OCI-LY1 (cell line): ENCODE data around the gene GASK1A.

Experiments
- H2AFZ ChIP-seq: fragments of 200-600 bp; sonication (generic), shearing (Covaris generic); 2 replicates; pipeline ENCODE4 v1.6.0; 2014; ENCODE audit warnings: antibody characterized with exemption, mild to moderate bottlenecking, low read length
- H3F3A ChIP-seq: fragments of 200-600 bp; sonication (generic), shearing (Covaris generic); 2 replicates; pipeline ENCODE4 v1.6.0; 2014; ENCODE audit warnings: mild to moderate bottlenecking, antibody characterized with exemption, low read length, moderate library complexity; ENCODE audit not compliant: insufficient read depth
- H3K27ac ChIP-seq: fragments of 200-600 bp; sonication (generic); 2 replicates; pipeline ENCODE4 v1.5.1; 2014; ENCODE audit warnings: low read length, mixed run types, mild to moderate bottlenecking, low read depth; ENCODE audit not compliant: poor library complexity, severe bottlenecking
- H3K27me3 ChIP-seq: fragments of 200-600 bp; sonication (generic); 2 replicates; pipeline ENCODE4 v1.6.0; 2014; ENCODE audit warnings: antibody characterized with exemption, mild to moderate bottlenecking, low read length, moderate library complexity; ENCODE audit not compliant: insufficient read depth
- H3K36me3 ChIP-seq: fragments of 200-600 bp; sonication (generic); 2 replicates; pipeline ENCODE4 v1.6.1; 2014; ENCODE audit warnings: mild to moderate bottlenecking, antibody characterized with exemption, low read length, moderate library complexity, mixed read lengths; ENCODE audit not compliant: insufficient read depth
- H3K4me1 ChIP-seq: fragments of 200-600 bp; sonication (generic); 2 replicates; pipeline ENCODE4 v1.5.1; 2014; ENCODE audit warnings: mild to moderate bottlenecking, low read length, moderate library complexity; ENCODE audit not compliant: insufficient read depth, severe bottlenecking
- H3K4me2 ChIP-seq: fragments of 200-600 bp; sonication (generic), shearing (Covaris generic); 2 replicates; pipeline ENCODE4 v1.6.1; 2014; ENCODE audit warnings: low read length
- H3K4me3 ChIP-seq: fragments of 200-600 bp; sonication (generic); 2 replicates; pipeline ENCODE4 v1.5.1; 2014; ENCODE audit warnings: low read length, low read depth, mild to moderate bottlenecking, mixed read lengths; ENCODE audit not compliant: poor library complexity, severe bottlenecking
- H3K79me2 ChIP-seq: fragments of 200-600 bp; shearing (Covaris generic); 2 replicates; pipeline ENCODE4 v1.6.1; 2016; ENCODE audit warnings: mixed run types, low read length, mixed read lengths; ENCODE audit not compliant: insufficient read depth
- H3K9ac ChIP-seq: fragments of 200-600 bp; sonication (generic), shearing (Covaris generic); 2 replicates; pipeline ENCODE4 v1.6.1; 2014; ENCODE audit warnings: mild to moderate bottlenecking, low read length, mixed read lengths
- H3K9me2 ChIP-seq: fragments of 200-600 bp; sonication (generic), shearing (Covaris generic); 2 replicates; pipeline ENCODE4 v1.6.1; 2014; ENCODE audit warnings: low read depth, mild to moderate bottlenecking, low read length, mixed read lengths
- H3K9me3 ChIP-seq: fragments of 200-600 bp; shearing (Covaris generic); 2 replicates; pipeline ENCODE4 v1.6.1; 2014; ENCODE audit warnings: low read length, mixed read lengths
- H4K20me1 ChIP-seq: fragments of 200-600 bp; sonication (generic), shearing (Covaris generic); 2 replicates; pipeline ENCODE4 v1.6.0; 2016; ENCODE audit warnings: mild to moderate bottlenecking, low read length; ENCODE audit not compliant: insufficient read depth
- CTCF ChIP-seq: fragments of 200-600 bp; sonication (generic), shearing (Covaris generic); IDR thresholded peaks from 2 replicates; pipeline ENCODE4 v1.5.1; 2017; ENCODE audit warnings: mild to moderate bottlenecking, antibody characterized with exemption, low read length, moderate library complexity, mixed read lengths
- EZH2 ChIP-seq: fragments of 200-600 bp; sonication (generic), shearing (Covaris generic); IDR thresholded peaks from 2 replicates; pipeline ENCODE4 v1.8.0; 2017; ENCODE audit warnings: borderline replicate concordance, mixed run types, mild to moderate bottlenecking, antibody characterized with exemption, low read length, moderate library complexity, mixed read lengths

GASK1A gene

GRCh38 chr3:42960282-42960681, 18.8 kb upstream of the GASK1A start:
- Histone ChIP-seq H3K36me3 (no peaks in the 10 kb centered on the region), H3K79me2 (no peaks in the 10 kb centered on the region), H3F3A (no peaks in the 10 kb centered on the region), H3K27me3 (no peaks in the 10 kb centered on the region), H3K4me3 (no peak overlapping the region), H3K27ac (no peak overlapping the region), H4K20me1 (no peaks in the 10 kb centered on the region), H3K9ac (no peak overlapping the region), H3K9me2 (no peaks in the 10 kb centered on the region), H3K4me1 (no peaks in the 10 kb centered on the region), H3K4me2 (no peak overlapping the region), H2AFZ (no peak overlapping the region), H3K9me3 (no peaks in the 10 kb centered on the region)
- TF ChIP-seq EZH2, result no peak
- TF ChIP-seq CTCF, result no peak

GRCh38 chr3:42960786-42961185, 18.3 kb upstream of the GASK1A start:
- no peak overlapping the region for H3K4me2 ChIP-seq
- H3K36me3 ChIP-seq, result no peaks in the 10 kb centered on the region
- no peaks in the 10 kb centered on the region for H3K4me1 ChIP-seq
- H3K9ac ChIP-seq, result no peak overlapping the region
- H3K27ac ChIP-seq, result no peak overlapping the region
- no peaks in the 10 kb centered on the region for H3K27me3 ChIP-seq
- no peaks in the 10 kb centered on the region for H4K20me1 ChIP-seq
- H3K4me3 ChIP-seq, result no peak overlapping the region
- no peaks in the 10 kb centered on the region for H3K9me3 ChIP-seq
- H2AFZ ChIP-seq, result no peak overlapping the region
- H3K79me2 ChIP-seq, result no peaks in the 10 kb centered on the region
- no peaks in the 10 kb centered on the region for H3F3A ChIP-seq
- no peaks in the 10 kb centered on the region for H3K9me2 ChIP-seq
- TF ChIP-seq CTCF (no peak), EZH2 (no peak)

GRCh38 chr3:42961633-42962032, 17.5 kb upstream of the GASK1A start:
- H3K4me3 ChIP-seq, result no peak overlapping the region
- H4K20me1 ChIP-seq, result no peaks in the 10 kb centered on the region
- no peak overlapping the region for H2AFZ ChIP-seq
- TF ChIP-seq CTCF (peak; percentile 48; the same call in 1 of the 2 replicates), EZH2 (no peak)
- H3K9me2 ChIP-seq, result no peaks in the 10 kb centered on the region
- H3F3A ChIP-seq, result no peaks in the 10 kb centered on the region
- H3K9ac ChIP-seq, result no peak overlapping the region
- H3K27ac ChIP-seq, result no peak overlapping the region
- no peaks in the 10 kb centered on the region for H3K9me3 ChIP-seq
- H3K4me1 ChIP-seq, result no peaks in the 10 kb centered on the region
- H3K27me3 ChIP-seq, result no peaks in the 10 kb centered on the region
- no peaks in the 10 kb centered on the region for H3K79me2 ChIP-seq
- H3K4me2 ChIP-seq, result no peak overlapping the region
- no peaks in the 10 kb centered on the region for H3K36me3 ChIP-seq
